Sigmoid colon (tissue), 7 donors: ENCODE measurements around the gene NPAS2. TPM values are rescaled to one million over a fixed set of nuclear protein-coding genes. Genes with fewer than 3 reads are reported as not detected.

Experiments used
- DNase-seq: peaks from one replicate; pipeline ENCODE4 v3.0.0-alpha.2; 2019
- H3K27ac ChIP-seq, 4 donors: fragments of 200-600 bp; sonication (generic); one replicate each; pipeline ENCODE4 v1.5.1; 2016 to 2019; ENCODE audit warnings: mild to moderate bottlenecking in 1 of 4
- H3K27me3 ChIP-seq, 3 donors: fragments of 200-600 bp; sonication (generic); one replicate each; pipeline ENCODE4 v1.5.1; 2019; ENCODE audit warnings: mild to moderate bottlenecking in 1 of 3
- H3K36me3 ChIP-seq, 4 donors: fragments of 200-600 bp; sonication (generic); one replicate each; pipeline ENCODE4 v1.5.1; 2016 to 2019
- H3K4me1 ChIP-seq, 4 donors: fragments of 200-600 bp; sonication (generic); one replicate each; pipeline ENCODE4 v1.5.1; 2017 to 2019
- H3K4me3 ChIP-seq, 4 donors: fragments of 200-600 bp; sonication (generic); one replicate each; pipeline ENCODE4 v1.5.1; 2017 to 2019; ENCODE audit warnings: mild to moderate bottlenecking in 2 of 4, moderate library complexity in 1 of 4
- H3K9me3 ChIP-seq, 4 donors: fragments of 200-600 bp in 3 of 4; sonication (generic) in 3 of 4; one replicate each; pipeline versions ENCODE4 v1.5.1 to v1.6.1; 2013 to 2019
- EP300 ChIP-seq, 4 donors: sonication (generic); formaldehyde crosslinking; IDR thresholded peaks; one replicate each; pipeline ENCODE4 v1.6.1; 2017; ENCODE audit warnings: antibody characterized with exemption in 4 of 4
- POLR2A ChIP-seq, 2 donors: fragments of 450-650 bp; IDR thresholded peaks; one replicate each; pipeline ENCODE4 v1.6.1; 2016; ENCODE audit warnings: antibody characterized with exemption in 2 of 2, mild to moderate bottlenecking in 2 of 2, moderate library complexity in 2 of 2
- POLR2AphosphoS5 ChIP-seq, 4 donors: sonication (generic); formaldehyde crosslinking; IDR thresholded peaks; one replicate each; pipeline ENCODE4 v1.6.1; 2017; ENCODE audit warnings: antibody characterized with exemption in 4 of 4
- WGBS, 2 donors: extraction: QIAGEN DNeasy Blood & Tissue Kit; methylation state at CpG; one replicate each; pipeline ENCODE4 v1.1.7; 2013; 5-methylcytosine and 5-hydroxymethylcytosine counted together
- intact Hi-C: fragments of 100-400 bp; cut with DNase I; formaldehyde crosslinking; loops from one replicate; pipeline ENCODE4 v1.15.1; 2023
- polyA plus RNA-seq, 3 donors: library from polyadenylated mRNA; stranded (reverse); fragments of 200-250 nt; gene quantifications; one replicate each; pipeline ENCODE4 v1.2.3, GENCODE V29; 2013
- total RNA-seq, 4 donors: library from RNA; depleted of rRNA; stranded (reverse); fragments of >200 nt; gene quantifications; one replicate each; pipeline ENCODE4 v1.1.0, GENCODE V29; 2016
- TF ChIP-seq, protein P1 (sequence below), 4 experiments: fragments of 450-650 bp in 3 of 4; fragments of 200-600 bp in 1 of 4; IDR thresholded peaks; one replicate each; pipeline ENCODE4 v1.5.1; 2016 to 2019; ENCODE audit warnings: antibody characterized with exemption in 4 of 4, mild to moderate bottlenecking in 3 of 4, moderate library complexity in 2 of 4
- donor health status: healthy with polysubstance abuse.
- donor health status: Bipolar disorder and iron deficiency.
- donor health status: healthy.

The NPAS2 gene
- total and polyA plus RNA-seq, 7 donors = 14.2 to 53.9 (median 23.2) TPM

DNA sequence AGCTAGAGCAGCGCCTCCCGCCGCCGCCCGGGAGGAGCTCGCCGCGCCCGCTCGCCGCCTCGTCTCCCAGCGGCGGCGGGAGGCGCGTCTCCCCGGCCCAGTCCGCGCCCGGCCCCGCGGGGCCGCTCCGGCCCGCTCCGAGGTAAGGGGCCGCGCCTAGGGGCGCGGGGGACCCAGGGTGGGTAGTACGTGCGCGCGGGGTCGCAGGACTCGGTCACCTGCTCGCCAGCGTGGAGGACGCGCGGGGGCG lies 259 bp downstream of the NPAS2 start:
- H3K9me3 ChIP-seq = no peaks in the 10 kb centered on the region
- H3K27ac ChIP-seq = peak overlapping the region; percentile 88 to 98 (median 94)
- no peak for DNase-seq
- intact Hi-C loops = loop anchor here (2.0 to 5.0 kb wide), 3 partner anchors 57 to 157 kb away; no protein-coding TSS in a partner anchor
- H3K4me1 ChIP-seq = peaks cover 0 to 41% (median 22%) of the 10 kb centered on the region in 4 donors
- 1% methylated on average over 43 of the region's 43 CpGs for WGBS, 2 donors
- no peaks in the 10 kb centered on the region for H3K36me3 ChIP-seq
- H3K27me3 ChIP-seq = no peaks in the 10 kb centered on the region
- TF ChIP-seq POLR2A (IDR thresholded peaks at IDR 0.05) (no peak), EP300 (IDR thresholded peaks at IDR 0.05) (no peak), POLR2AphosphoS5 (IDR thresholded peaks at IDR 0.05) (no peak)
- TF ChIP-seq, protein P1, sequence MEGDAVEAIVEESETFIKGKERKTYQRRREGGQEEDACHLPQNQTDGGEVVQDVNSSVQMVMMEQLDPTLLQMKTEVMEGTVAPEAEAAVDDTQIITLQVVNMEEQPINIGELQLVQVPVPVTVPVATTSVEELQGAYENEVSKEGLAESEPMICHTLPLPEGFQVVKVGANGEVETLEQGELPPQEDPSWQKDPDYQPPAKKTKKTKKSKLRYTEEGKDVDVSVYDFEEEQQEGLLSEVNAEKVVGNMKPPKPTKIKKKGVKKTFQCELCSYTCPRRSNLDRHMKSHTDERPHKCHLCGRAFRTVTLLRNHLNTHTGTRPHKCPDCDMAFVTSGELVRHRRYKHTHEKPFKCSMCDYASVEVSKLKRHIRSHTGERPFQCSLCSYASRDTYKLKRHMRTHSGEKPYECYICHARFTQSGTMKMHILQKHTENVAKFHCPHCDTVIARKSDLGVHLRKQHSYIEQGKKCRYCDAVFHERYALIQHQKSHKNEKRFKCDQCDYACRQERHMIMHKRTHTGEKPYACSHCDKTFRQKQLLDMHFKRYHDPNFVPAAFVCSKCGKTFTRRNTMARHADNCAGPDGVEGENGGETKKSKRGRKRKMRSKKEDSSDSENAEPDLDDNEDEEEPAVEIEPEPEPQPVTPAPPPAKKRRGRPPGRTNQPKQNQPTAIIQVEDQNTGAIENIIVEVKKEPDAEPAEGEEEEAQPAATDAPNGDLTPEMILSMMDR (IDR thresholded peaks at IDR 0.05) = no peak
- H3K4me3 ChIP-seq = peak overlapping the region; percentile 58 to 90 (median 76)

DNA sequence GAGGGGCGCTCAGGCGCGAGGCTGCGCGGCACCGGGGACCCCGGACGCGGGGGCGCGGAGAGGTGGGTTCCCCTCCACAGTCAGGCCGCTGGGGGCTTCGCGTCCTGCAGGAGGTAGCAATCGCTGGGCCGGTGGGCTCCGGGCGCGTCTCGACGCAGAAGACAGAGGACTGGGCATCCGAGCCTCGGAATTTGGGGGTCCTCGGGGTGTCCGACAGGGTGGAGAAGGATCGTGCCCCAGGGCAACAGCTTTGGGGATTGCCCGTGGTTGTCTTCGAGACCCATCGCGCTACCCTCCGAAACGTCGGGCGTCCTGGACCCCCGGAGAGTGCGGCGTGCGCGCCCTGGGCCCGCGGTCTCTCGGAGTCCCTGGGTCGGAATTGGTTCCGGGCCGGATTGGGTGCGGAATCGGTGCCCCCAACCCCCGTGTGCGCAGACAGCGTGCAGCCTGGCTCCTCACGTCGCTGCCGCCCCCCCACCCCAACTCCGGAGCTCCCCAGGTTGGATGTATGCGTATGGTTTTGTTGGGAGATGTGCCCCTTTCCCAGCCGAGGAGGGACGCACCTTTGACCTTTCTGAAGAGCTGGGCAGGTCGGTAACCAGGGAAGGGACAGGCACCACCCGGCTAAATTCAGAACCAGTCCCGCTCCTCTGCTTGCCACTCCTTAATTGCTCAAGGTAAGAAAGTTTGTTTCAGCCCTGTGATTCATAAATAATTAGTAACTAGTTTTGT lies 750 bp downstream of the NPAS2 start:
- intact Hi-C loops = loop anchor here (2.0 to 5.0 kb wide), 3 partner anchors 57 to 157 kb away; no protein-coding TSS in a partner anchor
- Histone ChIP-seq H3K4me1 (peaks cover 0 to 41% (median 22%) of the 10 kb centered on the region in 4 donors), H3K27me3 (no peaks in the 10 kb centered on the region), H3K4me3 (peak overlapping the region; percentile 58 to 90 (median 76)), H3K27ac (peak overlapping the region; percentile 88 to 98 (median 94)), H3K9me3 (no peaks in the 10 kb centered on the region), H3K36me3 (no peaks in the 10 kb centered on the region)
- DNase-seq = no peak
- TF ChIP-seq, protein P1 (IDR thresholded peaks at IDR 0.05) = no peak
- no peak for TF ChIP-seq POLR2A (IDR thresholded peaks at IDR 0.05)
- TF ChIP-seq POLR2AphosphoS5 (IDR thresholded peaks at IDR 0.05) = no peak
- no peak for TF ChIP-seq EP300 (IDR thresholded peaks at IDR 0.05)
- WGBS, 2 donors = 2 to 4% methylated on average over 60 of the region's 60 CpGs

DNA sequence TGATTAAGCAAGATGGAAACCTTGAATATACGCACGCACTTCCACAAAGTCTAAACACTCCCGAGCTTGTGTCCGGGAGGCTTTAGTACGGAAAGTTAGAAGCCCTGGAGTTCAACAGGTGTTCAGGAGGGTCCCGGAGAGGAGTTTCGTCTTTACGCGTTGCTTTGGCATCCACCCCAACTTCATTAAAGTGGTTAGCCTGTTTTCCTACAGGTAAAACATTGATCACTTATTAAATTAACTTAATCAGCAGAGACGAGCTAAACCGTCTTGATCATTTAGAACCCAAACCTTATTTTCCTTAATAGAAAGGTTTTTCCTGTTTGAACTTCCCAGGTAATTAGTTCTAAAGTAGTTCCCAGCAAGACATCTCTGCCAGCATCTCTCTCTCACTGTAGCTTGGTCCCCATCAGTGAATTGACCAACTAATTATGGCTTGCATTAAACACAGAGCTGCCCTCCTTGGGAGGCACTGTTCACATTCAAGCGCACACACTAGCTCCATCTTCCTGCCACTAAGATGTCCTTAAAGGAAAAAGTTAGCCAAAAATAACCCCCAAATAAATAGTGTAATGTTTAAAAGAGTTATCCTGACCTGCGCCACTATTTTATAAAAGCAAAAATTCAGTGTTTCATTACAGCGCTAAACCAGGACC lies 1.4 kb downstream of the NPAS2 start:
- intact Hi-C loops = loop anchor here (2.0 to 5.0 kb wide), 3 partner anchors 56 to 156 kb away; no protein-coding TSS in a partner anchor
- peak overlapping the region; percentile 88 to 98 (median 94) for H3K27ac ChIP-seq
- WGBS, 2 donors = 26 to 49% methylated on average over 14 of the region's 14 CpGs

DNA sequence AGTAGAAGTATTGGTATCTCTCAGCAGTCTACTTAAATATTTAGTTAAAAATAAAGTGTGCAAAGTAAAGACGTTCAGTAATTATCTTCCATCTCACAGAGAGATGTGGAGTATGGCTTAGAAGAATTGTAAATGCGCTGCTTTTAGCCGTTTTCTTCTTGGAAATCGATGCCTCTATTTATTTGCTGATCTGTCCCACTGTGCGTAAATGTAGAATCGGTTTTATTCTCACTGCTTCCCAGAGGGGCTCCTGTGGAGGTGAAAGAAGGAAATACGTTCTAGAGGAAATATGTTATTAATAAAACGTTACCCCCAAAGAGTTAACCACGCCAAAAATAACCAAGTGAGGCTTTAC lies 1.9 kb downstream of the NPAS2 start:
- H3K9me3 ChIP-seq = no peaks in the 10 kb centered on the region
- H3K27ac ChIP-seq = peak overlapping the region in 3 of 4 donors; percentile 91 to 98 (median 97)
- 60 to 88% methylated on average over 9 of the region's 9 CpGs for WGBS, 2 donors
- no peaks in the 10 kb centered on the region for H3K27me3 ChIP-seq
- no peak overlapping the region for H3K4me3 ChIP-seq
- intact Hi-C loops = loop anchor here (2.0 to 5.0 kb wide), 3 partner anchors 55 to 155 kb away; no protein-coding TSS in a partner anchor
- TF ChIP-seq POLR2A (IDR thresholded peaks at IDR 0.05) (no peak), POLR2AphosphoS5 (IDR thresholded peaks at IDR 0.05) (no peak), EP300 (IDR thresholded peaks at IDR 0.05) (no peak)
- TF ChIP-seq, protein P1 (IDR thresholded peaks at IDR 0.05) = no peak
- H3K36me3 ChIP-seq = no peaks in the 10 kb centered on the region
- H3K4me1 ChIP-seq = peaks cover 0 to 41% (median 22%) of the 10 kb centered on the region in 4 donors
- DNase-seq = no peak

More for the DNA sequence above, 1.4 kb downstream of the NPAS2 start:
- peaks cover 0 to 41% (median 22%) of the 10 kb centered on the region in 4 donors for H3K4me1 ChIP-seq
- H3K4me3 ChIP-seq = peak overlapping the region; percentile 58 to 90 (median 76)
- no peak for DNase-seq
- no peaks in the 10 kb centered on the region for H3K9me3 ChIP-seq
- no peaks in the 10 kb centered on the region for H3K36me3 ChIP-seq
- H3K27me3 ChIP-seq = no peaks in the 10 kb centered on the region
- TF ChIP-seq EP300 (IDR thresholded peaks at IDR 0.05) = no peak
- no peak for TF ChIP-seq POLR2A (IDR thresholded peaks at IDR 0.05)
- no peak for TF ChIP-seq POLR2AphosphoS5 (IDR thresholded peaks at IDR 0.05)
- TF ChIP-seq, protein P1 (IDR thresholded peaks at IDR 0.05) = no peak
